Transverse colon (tissue), 3 donors: ENCODE measurements around the gene IL17C.

Experiments
- POLR2A ChIP-seq: fragments of 450-650 bp; IDR thresholded peaks from one replicate; pipeline ENCODE4 v1.6.1; 2016; ENCODE audit warnings: antibody characterized with exemption, mild to moderate bottlenecking, moderate library complexity
- TF ChIP-seq, protein P1 (sequence below), 5 experiments: fragments of 200-600 bp in 3 of 5; fragments of 450-650 bp in 2 of 5; sonication (generic) in 3 of 5; IDR thresholded peaks; 1 replicate in 2 of 5; 2 replicates in 3 of 5; pipeline ENCODE4 v1.5.1; 2016 to 2017; ENCODE audit warnings: antibody characterized with exemption in 5 of 5, inconsistent platforms in 3 of 5, mild to moderate bottlenecking in 2 of 5, moderate library complexity in 1 of 5

GRCh38 chr16:88646345-88647034, 8.1 kb downstream of the IL17C start:
- TF ChIP-seq, protein P1, sequence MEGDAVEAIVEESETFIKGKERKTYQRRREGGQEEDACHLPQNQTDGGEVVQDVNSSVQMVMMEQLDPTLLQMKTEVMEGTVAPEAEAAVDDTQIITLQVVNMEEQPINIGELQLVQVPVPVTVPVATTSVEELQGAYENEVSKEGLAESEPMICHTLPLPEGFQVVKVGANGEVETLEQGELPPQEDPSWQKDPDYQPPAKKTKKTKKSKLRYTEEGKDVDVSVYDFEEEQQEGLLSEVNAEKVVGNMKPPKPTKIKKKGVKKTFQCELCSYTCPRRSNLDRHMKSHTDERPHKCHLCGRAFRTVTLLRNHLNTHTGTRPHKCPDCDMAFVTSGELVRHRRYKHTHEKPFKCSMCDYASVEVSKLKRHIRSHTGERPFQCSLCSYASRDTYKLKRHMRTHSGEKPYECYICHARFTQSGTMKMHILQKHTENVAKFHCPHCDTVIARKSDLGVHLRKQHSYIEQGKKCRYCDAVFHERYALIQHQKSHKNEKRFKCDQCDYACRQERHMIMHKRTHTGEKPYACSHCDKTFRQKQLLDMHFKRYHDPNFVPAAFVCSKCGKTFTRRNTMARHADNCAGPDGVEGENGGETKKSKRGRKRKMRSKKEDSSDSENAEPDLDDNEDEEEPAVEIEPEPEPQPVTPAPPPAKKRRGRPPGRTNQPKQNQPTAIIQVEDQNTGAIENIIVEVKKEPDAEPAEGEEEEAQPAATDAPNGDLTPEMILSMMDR (IDR thresholded peaks at IDR 0.05) = no peak
- TF ChIP-seq POLR2A = no peak
